AG09309 (cell line): ENCODE data around the gene UBE2S.
A peak's percentile ranks its signal among the peaks of the same experiment; 100 is the strongest.

Experiments used
- DNase-seq: peaks from one replicate; pipeline ENCODE4 v3.0.0-alpha.2; 2010; ENCODE audit warnings: low read depth
- H3K4me3 ChIP-seq: 2 replicates; pipeline ENCODE4 v1.5.1; 2011; ENCODE audit warnings: mild to moderate bottlenecking, low read depth, low read length, moderate library complexity; ENCODE audit not compliant: control insufficient read depth
- TF ChIP-seq, protein P1 (sequence below): IDR thresholded peaks from 2 replicates; pipeline ENCODE4 v1.5.1; 2011; ENCODE audit warnings: mild to moderate bottlenecking, low read depth, low read length, inconsistent platforms; ENCODE audit not compliant: insufficient read depth, control insufficient read depth; ENCODE audit errors: missing control alignments

Gene UBE2S

DNA sequence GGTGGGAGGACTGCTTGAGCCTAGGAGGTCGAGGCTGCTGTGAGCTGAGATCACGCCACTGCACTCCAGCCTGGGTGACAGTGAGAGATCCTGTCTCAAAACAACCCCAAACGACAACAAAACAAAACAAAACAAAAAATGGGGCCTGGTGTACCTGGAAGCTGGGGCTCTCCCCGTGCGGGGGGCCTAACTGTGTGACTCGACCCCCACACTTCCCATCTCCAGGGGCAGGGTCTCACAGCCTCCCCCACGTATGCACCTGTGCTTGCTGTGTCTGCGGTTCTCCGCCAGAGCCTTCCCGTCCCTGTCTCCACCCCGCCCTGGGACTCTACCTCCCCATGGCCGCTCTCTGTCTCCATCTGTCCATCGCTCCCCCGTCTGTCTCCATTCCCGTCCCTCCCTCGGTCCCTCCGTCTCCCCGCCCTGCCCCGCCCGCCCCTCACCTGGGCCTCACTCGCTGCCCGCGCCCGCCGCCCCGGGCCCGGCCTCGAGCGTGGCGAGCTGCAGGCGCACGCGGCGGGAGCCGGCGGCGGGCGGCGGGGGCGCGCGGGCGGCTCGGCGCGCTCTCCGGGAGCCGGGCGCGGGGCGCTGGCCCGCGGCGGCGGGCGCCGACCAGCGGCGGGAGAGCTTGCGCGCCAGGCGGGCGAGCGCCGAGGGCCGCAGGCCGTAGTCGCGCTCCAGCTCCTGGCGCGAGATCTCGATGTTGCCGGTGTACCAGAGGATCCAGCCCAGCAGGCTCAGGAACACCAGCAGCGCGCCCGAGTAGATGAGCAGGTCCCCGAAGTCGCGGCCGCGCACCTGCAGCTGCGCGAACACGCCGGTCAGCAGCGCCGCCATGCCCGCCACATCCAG is 24.1 kb downstream of the UBE2S start:
- H3K4me3 ChIP-seq = peak overlapping the region; percentile 43
- TF ChIP-seq, protein P1, sequence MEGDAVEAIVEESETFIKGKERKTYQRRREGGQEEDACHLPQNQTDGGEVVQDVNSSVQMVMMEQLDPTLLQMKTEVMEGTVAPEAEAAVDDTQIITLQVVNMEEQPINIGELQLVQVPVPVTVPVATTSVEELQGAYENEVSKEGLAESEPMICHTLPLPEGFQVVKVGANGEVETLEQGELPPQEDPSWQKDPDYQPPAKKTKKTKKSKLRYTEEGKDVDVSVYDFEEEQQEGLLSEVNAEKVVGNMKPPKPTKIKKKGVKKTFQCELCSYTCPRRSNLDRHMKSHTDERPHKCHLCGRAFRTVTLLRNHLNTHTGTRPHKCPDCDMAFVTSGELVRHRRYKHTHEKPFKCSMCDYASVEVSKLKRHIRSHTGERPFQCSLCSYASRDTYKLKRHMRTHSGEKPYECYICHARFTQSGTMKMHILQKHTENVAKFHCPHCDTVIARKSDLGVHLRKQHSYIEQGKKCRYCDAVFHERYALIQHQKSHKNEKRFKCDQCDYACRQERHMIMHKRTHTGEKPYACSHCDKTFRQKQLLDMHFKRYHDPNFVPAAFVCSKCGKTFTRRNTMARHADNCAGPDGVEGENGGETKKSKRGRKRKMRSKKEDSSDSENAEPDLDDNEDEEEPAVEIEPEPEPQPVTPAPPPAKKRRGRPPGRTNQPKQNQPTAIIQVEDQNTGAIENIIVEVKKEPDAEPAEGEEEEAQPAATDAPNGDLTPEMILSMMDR = no peak
- DNase-seq = no peak

DNA sequence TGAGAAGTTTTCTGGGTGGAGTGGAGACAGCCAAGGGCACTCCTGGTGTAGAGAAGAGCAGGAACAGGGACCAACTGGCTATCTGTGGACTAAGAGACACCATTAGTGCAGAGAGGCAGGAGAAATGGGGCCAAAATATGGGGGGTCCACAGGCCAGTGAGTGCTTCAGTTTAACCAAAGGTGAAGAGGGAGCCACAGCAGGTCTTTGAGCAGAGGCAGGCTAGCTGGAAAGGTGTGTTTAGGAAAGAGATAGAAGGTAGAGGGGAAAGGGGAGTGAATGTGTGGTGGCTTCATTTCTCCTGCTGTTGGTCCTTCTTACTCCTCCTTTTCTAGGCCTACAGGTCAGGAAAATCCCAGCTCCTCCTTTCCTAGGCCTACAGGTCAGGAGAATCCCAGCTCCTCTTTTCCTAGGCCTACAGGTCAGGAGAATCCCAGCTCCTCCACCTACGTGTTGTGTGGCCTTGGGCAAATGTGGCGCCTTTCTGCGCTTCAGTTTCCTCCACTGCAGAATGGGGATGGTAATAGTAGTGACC is 25.0 kb downstream of the UBE2S start:
- H3K4me3 ChIP-seq = no peak overlapping the region
- TF ChIP-seq, protein P1 = no peak
- no peak for DNase-seq

DNA sequence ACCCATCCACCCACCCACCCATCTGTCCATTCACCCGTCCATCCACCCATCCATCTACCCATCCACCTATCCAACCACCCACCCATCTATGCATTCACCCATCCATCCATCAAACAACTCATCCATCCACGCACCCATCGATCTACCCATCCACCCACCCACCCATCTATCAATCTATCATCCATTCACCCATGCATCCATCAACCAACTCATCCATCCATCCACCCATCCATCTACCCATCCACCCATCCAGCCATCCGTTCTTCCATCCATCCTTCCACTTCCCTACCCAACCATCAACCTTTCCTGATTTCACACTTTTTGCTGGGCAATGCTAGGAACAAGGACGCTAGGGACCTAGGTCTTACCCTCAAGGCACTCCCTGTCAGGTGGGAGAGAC is 25.6 kb downstream of the UBE2S start:
- TF ChIP-seq, protein P1 = no peak
- no peak overlapping the region for H3K4me3 ChIP-seq
- DNase-seq = no peak

DNA sequence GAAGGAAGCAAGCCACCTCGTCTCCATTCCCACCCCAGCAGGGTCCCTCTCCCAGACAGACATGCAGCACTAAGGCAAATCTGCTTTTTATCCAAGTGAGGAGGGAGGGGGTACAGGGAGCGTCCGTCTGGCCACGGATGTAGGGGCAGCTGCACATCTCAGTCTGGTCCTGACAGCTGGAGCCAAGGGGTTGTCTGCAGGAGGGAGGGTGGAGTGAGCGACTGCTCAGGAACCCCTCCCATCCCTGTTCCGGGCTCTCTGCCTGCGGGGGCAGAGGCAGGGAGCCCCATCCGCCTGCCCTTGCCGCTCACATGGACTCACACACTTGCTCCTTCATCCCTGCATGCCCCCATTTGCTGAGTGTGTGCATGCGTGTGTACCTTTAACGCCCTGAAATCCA is 28.4 kb downstream of the UBE2S start:
- H3K4me3 ChIP-seq = no peak overlapping the region
- TF ChIP-seq, protein P1 = no peak
- no peak for DNase-seq

DNA sequence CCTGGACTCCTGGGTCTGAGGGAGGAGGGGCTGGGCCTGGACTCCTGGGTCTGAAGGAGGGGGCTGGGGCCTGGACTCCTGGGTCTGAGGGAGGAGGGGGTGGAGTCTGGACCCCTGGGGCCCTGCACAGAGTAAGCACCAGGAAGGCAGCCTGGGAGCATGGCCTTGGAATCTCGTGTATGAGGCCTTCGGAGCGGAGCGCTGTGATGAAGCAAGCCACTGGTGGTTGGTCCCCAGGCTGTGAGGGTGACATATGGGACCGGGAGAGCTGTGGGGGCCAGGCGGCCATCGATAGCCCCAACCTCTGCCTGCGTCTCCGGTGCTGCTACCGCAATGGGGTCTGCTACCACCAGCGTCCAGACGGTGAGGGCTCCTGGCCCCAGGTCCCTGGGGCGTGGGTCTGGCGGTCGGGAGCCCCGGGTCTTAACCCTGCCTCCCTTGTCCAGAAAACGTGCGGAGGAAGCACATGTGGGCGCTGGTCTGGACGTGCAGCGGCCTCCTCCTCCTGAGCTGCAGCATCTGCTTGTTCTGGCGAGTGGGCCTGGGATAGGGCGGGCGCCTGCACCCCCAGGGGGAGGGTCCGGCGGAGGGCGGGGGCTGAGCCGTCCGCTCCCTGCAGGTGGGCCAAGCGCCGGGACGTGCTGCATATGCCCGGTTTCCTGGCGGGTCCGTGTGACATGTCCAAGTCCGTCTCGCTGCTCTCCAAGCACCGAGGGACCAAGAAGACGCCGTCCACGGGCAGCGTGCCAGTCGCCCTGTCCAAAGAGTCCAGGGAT is 30.0 kb downstream of the UBE2S start:
- no peak for DNase-seq
- no peak overlapping the region for H3K4me3 ChIP-seq
- TF ChIP-seq, protein P1 = no peak

DNA sequence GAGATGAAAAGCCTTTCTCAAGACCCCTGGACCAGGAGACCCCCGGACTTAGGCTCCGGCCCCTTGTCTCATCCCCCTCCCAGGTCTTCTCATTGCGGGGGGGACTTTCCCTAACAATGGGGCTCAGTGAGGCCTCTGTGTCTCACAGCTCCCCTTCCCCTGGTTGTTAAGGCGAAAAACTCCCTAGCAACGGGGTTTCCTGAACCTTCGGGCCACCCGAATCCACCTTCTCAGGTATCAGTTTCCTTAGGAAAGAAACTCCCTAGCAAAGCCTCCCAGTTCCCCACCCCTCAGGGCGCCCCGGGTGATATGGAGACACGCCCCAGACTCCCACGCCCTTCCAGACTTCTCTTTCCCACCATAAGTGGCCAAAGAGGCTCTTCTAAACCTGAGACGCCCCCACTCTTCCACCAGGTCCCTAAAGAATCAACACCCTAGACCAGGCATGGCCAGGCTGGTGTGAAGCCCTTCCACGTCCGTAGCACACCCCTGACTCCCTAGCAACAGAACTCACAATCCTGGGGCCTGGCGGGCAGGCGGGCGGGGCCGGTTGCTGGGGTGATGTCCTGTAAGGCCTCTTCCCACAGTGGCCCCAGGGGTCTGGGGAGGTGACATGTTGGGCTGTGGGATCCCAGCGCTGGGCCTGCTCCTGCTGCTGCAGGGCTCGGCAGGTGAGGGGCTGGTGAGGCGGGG is 31.2 kb downstream of the UBE2S start, which contains the start of gene TMEM190:
Gene TMEM190, plus strand, starts transcription at position 586 of the 693 bp plus-strand sequence. Its CDS starts 28 bp downstream, at position 614.
- no peak for DNase-seq
- no peak within 1 kb of the TSS for H3K4me3 ChIP-seq
- TF ChIP-seq, protein P1 = no peak
